Testis (tissue), 2 donors: ENCODE data around the gene UVSSA.

Experiments
- POLR2A ChIP-seq: fragments of 450-650 bp; IDR thresholded peaks from one replicate; pipeline ENCODE4 v1.6.1; 2017; ENCODE audit warnings: antibody characterized with exemption, mild to moderate bottlenecking, moderate library complexity
- TF ChIP-seq, protein P1 (sequence below), 3 experiments: fragments of 450-650 bp in 2 of 3; fragments of 200-600 bp in 1 of 3; sonication (generic) in 1 of 3; IDR thresholded peaks; one replicate each; pipeline ENCODE4 v1.5.1; 2016 to 2019; ENCODE audit warnings: antibody characterized with exemption in 3 of 3, mild to moderate bottlenecking in 2 of 3, moderate library complexity in 1 of 3

DNA sequence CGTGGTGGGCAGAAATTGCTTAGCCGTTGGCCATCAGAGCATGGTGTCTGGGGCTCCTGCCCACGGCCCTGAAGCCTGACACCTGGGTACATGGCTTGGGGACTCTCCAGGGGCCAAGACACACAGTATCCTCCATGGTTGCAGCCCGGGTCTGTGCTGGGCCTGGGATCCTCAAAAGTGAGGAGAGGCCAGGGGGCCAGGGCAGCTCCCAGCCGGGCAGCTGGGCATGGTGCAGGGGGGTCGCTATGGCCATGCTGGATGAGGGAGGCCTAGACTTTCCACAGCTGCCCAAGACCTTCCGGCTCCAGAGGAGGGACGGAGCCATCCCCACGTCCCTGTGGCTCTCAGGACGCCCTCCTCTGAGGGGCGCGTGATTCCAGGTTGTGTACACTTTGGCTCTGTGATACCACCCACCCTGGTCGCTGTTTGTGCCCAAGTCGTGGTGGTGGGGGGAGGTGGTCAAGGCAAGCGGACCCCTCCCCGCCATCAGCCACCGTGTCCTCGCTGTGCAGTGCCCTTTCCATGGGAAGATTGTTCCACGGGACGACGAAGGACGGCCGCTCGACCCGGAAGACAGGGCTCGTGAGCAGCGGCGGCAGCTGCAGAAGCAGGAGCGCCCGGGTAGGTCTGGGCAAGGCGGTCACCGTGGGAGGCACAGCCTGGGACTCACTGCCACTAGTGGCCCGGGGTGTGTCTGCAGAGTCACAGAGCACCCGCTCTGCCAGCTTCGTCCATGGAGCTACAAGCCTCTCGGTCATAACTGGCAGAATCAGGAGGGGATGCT, 33.6 kb downstream of the UVSSA start:
- no peak for TF ChIP-seq POLR2A
- TF ChIP-seq, protein P1, sequence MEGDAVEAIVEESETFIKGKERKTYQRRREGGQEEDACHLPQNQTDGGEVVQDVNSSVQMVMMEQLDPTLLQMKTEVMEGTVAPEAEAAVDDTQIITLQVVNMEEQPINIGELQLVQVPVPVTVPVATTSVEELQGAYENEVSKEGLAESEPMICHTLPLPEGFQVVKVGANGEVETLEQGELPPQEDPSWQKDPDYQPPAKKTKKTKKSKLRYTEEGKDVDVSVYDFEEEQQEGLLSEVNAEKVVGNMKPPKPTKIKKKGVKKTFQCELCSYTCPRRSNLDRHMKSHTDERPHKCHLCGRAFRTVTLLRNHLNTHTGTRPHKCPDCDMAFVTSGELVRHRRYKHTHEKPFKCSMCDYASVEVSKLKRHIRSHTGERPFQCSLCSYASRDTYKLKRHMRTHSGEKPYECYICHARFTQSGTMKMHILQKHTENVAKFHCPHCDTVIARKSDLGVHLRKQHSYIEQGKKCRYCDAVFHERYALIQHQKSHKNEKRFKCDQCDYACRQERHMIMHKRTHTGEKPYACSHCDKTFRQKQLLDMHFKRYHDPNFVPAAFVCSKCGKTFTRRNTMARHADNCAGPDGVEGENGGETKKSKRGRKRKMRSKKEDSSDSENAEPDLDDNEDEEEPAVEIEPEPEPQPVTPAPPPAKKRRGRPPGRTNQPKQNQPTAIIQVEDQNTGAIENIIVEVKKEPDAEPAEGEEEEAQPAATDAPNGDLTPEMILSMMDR (IDR thresholded peaks at IDR 0.05) = no peak
